ENCODE data around the gene XPO6.

- no peak for TF ChIP-seq CTCF (CRISPR knock-in tag; IDR thresholded peaks at IDR 0.05)
- no peak for TF ChIP-seq TGIF2 (CRISPR knock-in tag; IDR thresholded peaks at IDR 0.05)
- no peak for TF ChIP-seq ZKSCAN1 (IDR thresholded peaks at IDR 0.05; ENCODE audit: low read length)
- TF ChIP-seq ZNF432 (CRISPR knock-in tag; IDR thresholded peaks at IDR 0.05; ENCODE audit: borderline replicate concordance), result no peak
- TF ChIP-seq RFX5 (IDR thresholded peaks at IDR 0.05; ENCODE audit: low read depth, low read length), result no peak
- no peak for TF ChIP-seq HDAC2 (CRISPR knock-in tag; IDR thresholded peaks at IDR 0.05)
These were observed 5.8 kb downstream of the XPO6 start for GRCh38 chr16:28205974-28206373.
